ENCODE data around the gene PLA1A.
"Not testable (repeated sequence)": the region's sequence is repeated elsewhere in the genome, so short reads cannot be mapped to it uniquely, and the experiment has no call there.

The PLA1A gene

DNA sequence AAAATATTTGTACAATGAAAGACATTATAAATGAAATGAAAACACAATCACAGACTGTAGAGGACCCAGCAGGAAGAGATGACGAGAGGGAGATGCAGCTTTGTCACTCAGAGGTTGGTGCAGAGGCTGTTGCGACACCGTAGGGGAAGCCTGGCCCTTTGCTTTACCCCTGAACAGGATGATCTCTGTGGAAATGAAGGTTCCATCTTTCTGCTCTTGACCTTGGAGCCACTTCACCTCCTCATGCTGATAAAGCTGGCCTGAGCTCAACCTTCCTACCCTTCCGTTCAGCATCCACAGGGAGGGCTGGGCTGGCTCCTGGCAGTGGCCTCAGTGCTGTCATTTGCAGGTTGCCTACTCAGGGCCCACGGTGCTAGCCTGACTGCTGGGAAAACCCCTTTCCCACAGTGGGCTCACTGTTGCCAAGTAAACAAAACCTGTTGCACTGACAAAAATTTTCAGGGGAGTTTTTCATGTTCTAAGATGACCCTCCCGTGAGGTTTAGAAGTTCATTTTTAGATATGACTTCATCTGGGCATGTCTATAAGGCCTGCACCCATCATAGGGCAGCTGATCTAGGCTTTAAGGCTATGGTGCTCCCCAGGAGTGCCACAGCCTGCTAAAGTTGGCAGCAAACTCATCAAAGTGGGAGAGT, 35.3 kb upstream of the PLA1A start:
- peak; percentile 92 for ATAC-seq
- Mint-ChIP-seq H3K9me3 (no peaks in the 10 kb centered on the region), H3K27ac (peak overlapping the region; percentile 100), H3K36me3 (peaks cover 19% of the 10 kb centered on the region), H3K4me3 (peak overlapping the region; percentile 97), H3K4me1 (peaks cover 57% of the 10 kb centered on the region), H3K27me3 (no peaks in the 10 kb centered on the region)

DNA sequence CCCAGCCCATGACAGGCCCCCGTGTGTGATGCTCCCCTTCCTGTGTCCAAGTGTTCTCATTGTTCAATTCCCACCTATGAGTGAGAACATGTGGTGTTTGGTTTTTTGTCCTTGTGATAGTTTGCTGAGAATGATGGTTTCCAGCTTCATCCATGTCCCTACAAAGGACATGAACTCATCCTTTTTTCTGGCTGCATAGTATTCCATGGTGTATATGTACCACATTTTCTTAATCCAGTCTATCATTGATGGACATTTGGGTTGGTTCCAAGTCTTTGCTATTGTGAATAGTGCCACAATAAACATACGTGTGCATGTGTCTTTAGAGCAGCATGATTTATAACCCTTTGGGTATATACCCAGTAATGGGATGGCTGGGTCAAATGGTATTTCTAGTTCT, 34.4 kb upstream of the PLA1A start:
- not testable (repeated sequence) for H3K9me3 Mint-ChIP-seq, H3K4me3 Mint-ChIP-seq, ATAC-seq, H3K27me3 Mint-ChIP-seq
- Mint-ChIP-seq H3K4me1 (peaks cover 49% of the 10 kb centered on the region), H3K36me3 (peaks cover 16% of the 10 kb centered on the region), H3K27ac (peak overlapping the region; percentile 100)

DNA sequence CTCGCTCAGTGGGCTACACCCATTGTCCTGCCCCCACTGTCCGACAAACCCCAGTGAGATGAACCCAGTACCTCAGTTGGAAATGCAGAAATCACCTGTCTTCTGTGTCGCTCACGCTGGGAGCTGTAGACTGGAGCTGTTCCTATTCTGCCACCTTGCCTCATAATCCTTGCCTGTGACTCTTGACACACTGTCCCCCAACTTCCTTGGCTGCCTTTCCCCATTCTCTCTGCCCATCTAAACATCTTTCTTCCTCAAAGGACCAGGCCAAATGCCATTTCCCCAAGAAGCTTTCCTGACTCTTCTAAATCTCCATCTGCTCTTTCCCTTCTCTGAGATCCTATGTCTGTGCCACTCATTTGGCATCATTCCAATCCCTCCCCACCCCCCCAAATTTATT, 28.5 kb upstream of the PLA1A start:
- peaks cover 25% of the 10 kb centered on the region for H3K4me1 Mint-ChIP-seq
- peaks cover 16% of the 10 kb centered on the region for H3K36me3 Mint-ChIP-seq
- H3K9me3 Mint-ChIP-seq = no peaks in the 10 kb centered on the region
- H3K27me3 Mint-ChIP-seq = no peaks in the 10 kb centered on the region
- ATAC-seq = no peak
- no peak overlapping the region for H3K27ac Mint-ChIP-seq
- no peak overlapping the region for H3K4me3 Mint-ChIP-seq

DNA sequence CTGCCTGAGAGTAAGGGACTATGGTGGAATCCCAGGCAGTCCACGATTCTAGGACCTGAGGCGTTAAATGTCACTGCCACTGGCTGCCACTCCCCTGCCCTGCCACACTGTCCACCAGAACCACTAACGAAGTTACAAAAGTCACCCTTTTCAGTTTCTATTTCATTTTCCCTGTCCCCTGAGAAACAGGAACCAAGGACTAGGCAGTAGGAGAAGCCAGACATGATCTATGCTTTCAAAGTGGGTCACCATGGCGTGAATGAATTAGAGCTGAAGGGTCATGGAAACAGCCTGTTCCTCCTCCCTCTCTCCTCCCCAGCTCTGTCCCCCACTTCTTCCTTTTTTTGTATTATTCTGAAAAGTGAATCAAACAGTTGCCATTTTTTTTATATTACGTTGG, 27.5 kb upstream of the PLA1A start:
- no peaks in the 10 kb centered on the region for H3K27me3 Mint-ChIP-seq
- H3K4me1 Mint-ChIP-seq = peaks cover 20% of the 10 kb centered on the region
- H3K27ac Mint-ChIP-seq = peak overlapping the region; percentile 62
- no peak overlapping the region for H3K4me3 Mint-ChIP-seq
- H3K36me3 Mint-ChIP-seq = peaks cover 16% of the 10 kb centered on the region
- no peaks in the 10 kb centered on the region for H3K9me3 Mint-ChIP-seq
- ATAC-seq = peak; percentile 79

DNA sequence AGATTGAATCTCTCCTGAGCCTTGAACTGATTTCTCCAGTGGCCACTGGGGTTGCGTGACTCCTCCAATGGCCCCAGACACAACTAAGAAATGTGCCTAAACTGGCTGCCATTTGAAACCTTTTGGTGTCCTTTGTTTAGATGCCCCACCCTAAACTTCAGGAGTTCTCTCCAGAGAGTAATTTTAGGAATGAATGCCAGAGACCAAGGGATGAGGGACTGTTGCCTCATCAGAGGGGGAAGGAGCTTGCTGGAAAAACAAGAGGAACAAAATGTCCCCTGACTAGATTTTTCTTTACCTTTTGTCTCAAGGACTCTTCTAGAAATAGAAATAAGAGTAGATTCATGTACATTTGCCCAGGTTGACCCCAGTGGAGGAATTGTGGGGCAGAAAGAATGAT, 26.5 kb upstream of the PLA1A start:
- Mint-ChIP-seq H3K9me3 (no peaks in the 10 kb centered on the region), H3K4me3 (no peak overlapping the region), H3K36me3 (peaks cover 12% of the 10 kb centered on the region), H3K4me1 (peaks cover 13% of the 10 kb centered on the region), H3K27ac (no peak overlapping the region), H3K27me3 (no peaks in the 10 kb centered on the region)
- ATAC-seq = no peak

DNA sequence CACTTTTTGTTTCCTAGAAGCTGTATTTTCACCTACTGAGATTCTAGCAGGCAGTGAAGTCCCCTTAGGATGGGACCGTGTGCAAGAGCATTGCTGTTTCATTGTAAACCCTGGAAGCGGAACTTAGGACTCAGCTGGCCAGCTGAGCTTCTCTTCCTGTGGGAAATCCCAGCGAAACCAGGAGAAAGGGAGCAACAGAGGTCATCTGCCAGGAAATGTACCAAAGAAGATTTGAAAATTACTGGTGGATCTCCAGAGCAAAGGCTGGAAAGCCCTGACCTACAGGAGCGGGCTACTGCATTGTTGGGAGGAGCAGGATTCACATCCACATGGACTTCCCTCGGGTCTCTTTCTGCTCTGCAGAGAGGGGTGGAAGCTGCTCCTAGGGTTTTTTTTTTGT, 26.0 kb upstream of the PLA1A start:
- ATAC-seq = no peak
- H3K9me3 Mint-ChIP-seq = no peaks in the 10 kb centered on the region
- H3K27ac Mint-ChIP-seq = no peak overlapping the region
- peaks cover 9% of the 10 kb centered on the region for H3K4me1 Mint-ChIP-seq
- H3K27me3 Mint-ChIP-seq = no peaks in the 10 kb centered on the region
- peaks cover 9% of the 10 kb centered on the region for H3K36me3 Mint-ChIP-seq
- no peak overlapping the region for H3K4me3 Mint-ChIP-seq

DNA sequence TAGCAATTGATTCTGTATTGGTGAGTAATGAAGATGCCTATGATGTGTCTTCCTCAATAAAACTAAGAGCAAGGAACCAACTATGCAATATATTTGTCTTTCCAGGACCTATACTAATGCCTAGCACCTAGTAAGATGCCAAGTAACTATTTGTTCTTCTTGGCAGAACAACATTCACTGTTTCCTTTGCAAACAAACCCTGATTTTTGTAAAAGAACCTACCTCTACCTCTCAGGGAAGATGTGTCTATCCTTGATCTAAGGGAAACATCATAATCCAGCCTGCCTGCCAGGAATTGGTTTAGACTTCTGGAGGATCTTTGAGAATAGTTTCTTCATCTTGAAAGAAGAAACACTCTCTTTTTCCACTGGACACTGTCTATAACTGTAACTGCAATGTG, 22.2 kb upstream of the PLA1A start:
- H3K4me3 Mint-ChIP-seq = no peak overlapping the region
- H3K27me3 Mint-ChIP-seq = no peaks in the 10 kb centered on the region
- H3K27ac Mint-ChIP-seq = no peak overlapping the region
- H3K36me3 Mint-ChIP-seq = peaks cover 5% of the 10 kb centered on the region
- ATAC-seq = no peak
- no peaks in the 10 kb centered on the region for H3K9me3 Mint-ChIP-seq
- peaks cover 24% of the 10 kb centered on the region for H3K4me1 Mint-ChIP-seq

DNA sequence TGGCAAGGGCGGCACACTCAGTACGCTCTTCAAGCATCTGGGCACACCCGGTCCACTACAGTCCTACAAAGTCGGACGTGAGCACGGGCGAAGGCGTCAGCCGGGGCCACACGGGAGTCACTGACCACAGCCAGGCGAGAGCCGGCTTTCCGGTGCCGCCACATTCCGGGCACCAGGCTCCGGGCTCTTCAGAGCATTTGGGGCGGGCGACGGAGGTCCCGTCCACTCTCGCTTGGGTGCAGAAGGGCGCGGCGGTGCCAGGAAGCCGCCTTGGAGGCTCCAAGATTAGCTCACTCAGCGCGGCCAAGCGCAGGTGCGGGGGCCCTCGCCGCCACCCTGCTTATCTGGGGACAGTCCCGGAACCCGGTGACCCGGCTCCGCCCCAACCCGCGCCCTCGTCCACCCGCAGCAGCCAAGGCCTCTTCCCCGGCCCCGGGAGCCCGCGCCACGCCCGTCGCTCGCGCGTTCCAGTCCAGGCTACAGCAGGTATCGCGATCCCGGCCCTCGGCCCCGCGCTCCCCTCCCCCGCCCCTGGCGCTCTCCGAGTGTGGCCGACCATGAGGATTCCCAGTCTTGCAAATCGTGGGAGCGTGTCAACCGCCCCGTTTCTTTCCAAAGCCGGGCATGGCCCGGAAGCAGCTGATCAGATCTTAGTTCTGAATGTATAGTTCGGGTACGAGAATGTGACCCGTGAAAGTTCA, 18.2 kb upstream of the PLA1A start, which contains the start of gene ADPRH:
ADPRH (plus strand) TSS at position 127 of the 701 bp plus-strand sequence. CDS start 2,678 bp downstream, outside the sequence.
- Mint-ChIP-seq H3K27ac (peak within 1 kb of the TSS; percentile 99), H3K36me3 (peaks cover 13% of the 10 kb centered on the region), H3K4me1 (peaks cover 44% of the 10 kb centered on the region), H3K4me3 (peak within 1 kb of the TSS; percentile 90), H3K9me3 (no peaks in the 10 kb centered on the region), H3K27me3 (no peaks in the 10 kb centered on the region)
- peak; percentile 91 for ATAC-seq

DNA sequence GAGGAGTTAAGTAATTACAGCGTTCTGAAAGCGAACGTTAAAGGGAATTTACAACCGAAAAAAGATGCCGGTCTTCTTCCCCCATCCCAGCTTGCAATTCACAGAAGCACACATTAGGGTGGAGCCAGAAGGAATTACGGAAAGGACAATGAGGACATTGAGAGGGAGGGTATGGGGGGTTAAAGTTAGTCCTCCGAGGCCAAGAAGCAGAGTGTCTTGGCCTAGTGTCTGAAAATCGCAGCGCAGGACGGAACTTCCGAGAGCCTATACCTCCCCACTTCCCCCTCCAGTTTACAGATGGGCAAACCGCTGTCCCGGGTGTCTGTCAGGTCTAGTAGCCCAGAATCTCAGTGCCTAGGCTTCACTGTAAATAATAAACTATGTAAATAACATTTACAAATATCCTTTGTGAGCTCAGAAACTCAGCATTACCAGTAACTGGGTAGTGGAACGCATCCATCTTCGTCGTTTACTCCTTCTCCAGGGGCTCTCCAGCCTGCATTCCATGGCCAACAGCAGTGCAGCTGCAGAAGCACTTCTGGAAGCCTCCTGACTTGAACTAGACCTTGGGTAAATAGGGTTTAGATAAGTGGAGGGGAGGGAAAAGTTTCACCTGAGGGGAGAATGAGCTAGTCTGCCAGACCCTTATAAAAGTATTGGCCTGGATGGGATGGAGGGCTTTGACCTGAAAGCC, 17.5 kb upstream of the PLA1A start:
- peaks cover 44% of the 10 kb centered on the region for H3K4me1 Mint-ChIP-seq
- no peaks in the 10 kb centered on the region for H3K9me3 Mint-ChIP-seq
- ATAC-seq = peak; percentile 85
- no peaks in the 10 kb centered on the region for H3K27me3 Mint-ChIP-seq
- H3K36me3 Mint-ChIP-seq = peaks cover 20% of the 10 kb centered on the region
- H3K4me3 Mint-ChIP-seq = peak overlapping the region; percentile 90
- peak overlapping the region; percentile 99 for H3K27ac Mint-ChIP-seq

DNA sequence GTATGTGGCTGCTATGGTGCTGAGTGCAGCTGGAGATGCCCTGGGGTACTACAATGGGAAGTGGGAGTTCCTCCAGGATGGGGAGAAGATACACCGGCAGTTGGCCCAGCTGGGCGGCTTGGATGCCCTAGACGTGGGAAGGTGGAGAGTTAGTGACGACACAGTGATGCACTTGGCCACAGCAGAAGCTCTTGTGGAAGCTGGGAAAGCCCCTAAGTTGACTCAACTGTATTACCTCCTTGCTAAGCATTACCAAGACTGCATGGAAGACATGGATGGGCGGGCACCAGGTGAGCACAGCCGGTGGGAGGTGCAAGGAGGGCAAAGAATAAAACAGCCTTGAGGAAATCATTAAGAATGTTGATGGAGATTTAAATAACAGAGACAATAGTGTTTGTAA, 15.5 kb upstream of the PLA1A start:
- peaks cover 39% of the 10 kb centered on the region for H3K36me3 Mint-ChIP-seq
- ATAC-seq = peak; percentile 60
- H3K9me3 Mint-ChIP-seq = no peaks in the 10 kb centered on the region
- peaks cover 63% of the 10 kb centered on the region for H3K4me1 Mint-ChIP-seq
- H3K4me3 Mint-ChIP-seq = peak overlapping the region; percentile 32
- no peaks in the 10 kb centered on the region for H3K27me3 Mint-ChIP-seq
- H3K27ac Mint-ChIP-seq = peak overlapping the region; percentile 99

DNA sequence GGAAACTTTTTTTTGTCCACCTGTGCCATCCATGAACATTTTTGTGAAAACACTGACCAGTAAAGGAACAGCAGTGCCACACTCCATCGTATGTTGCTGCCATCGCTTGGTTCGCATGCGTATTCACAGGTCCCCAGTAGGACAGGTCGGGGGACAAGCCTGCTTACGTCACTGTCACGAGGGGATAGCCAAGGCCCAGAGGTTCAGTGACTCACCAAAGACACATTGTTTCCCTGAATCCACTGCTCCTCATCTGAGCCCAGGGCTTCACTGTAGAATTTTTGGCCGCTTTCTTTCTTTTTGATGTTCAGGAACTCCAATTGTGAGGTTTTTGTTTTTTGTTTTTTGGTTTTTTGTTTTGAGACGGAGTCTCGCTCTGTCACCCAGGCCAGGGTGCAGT, 12.5 kb upstream of the PLA1A start:
- no peaks in the 10 kb centered on the region for H3K9me3 Mint-ChIP-seq
- H3K27ac Mint-ChIP-seq = peak overlapping the region; percentile 85
- H3K36me3 Mint-ChIP-seq = peaks cover 59% of the 10 kb centered on the region
- no peaks in the 10 kb centered on the region for H3K27me3 Mint-ChIP-seq
- peak overlapping the region; percentile 29 for H3K4me3 Mint-ChIP-seq
- H3K4me1 Mint-ChIP-seq = peaks cover 72% of the 10 kb centered on the region
- no peak for ATAC-seq

DNA sequence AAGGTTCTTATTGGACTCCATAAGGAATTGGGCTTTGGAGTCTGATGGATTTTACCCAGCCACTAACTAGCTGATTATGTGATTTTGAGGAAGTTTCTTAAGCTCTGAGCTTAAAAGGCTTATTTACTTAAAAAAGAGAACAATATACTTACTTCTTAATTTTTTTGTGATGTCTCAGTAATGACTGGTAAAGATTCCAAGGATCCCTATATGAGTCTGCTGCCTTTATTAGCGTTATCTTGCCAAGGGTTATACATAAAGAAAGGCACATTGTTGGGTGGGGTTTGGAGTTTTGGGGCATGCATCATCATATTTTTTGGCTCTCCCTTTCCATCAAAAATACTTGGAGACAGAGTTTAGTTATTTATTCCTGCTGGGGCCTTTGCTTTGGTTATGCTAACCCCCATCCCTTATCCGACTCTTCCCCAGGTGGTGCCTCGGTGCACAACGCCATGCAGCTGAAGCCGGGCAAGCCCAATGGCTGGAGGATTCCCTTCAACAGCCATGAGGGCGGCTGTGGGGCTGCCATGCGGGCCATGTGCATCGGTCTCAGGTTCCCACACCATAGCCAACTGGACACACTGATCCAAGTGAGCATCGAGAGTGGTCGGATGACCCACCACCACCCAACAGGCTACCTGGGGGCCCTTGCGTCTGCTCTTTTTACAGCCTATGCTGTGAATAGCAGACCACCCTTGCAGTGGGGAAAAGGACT, 11.7 kb upstream of the PLA1A start:
- Mint-ChIP-seq H3K36me3 (peaks cover 67% of the 10 kb centered on the region), H3K9me3 (no peaks in the 10 kb centered on the region), H3K4me1 (peaks cover 66% of the 10 kb centered on the region), H3K4me3 (no peak overlapping the region), H3K27ac (peak overlapping the region; percentile 85), H3K27me3 (no peaks in the 10 kb centered on the region)
- ATAC-seq = no peak

DNA sequence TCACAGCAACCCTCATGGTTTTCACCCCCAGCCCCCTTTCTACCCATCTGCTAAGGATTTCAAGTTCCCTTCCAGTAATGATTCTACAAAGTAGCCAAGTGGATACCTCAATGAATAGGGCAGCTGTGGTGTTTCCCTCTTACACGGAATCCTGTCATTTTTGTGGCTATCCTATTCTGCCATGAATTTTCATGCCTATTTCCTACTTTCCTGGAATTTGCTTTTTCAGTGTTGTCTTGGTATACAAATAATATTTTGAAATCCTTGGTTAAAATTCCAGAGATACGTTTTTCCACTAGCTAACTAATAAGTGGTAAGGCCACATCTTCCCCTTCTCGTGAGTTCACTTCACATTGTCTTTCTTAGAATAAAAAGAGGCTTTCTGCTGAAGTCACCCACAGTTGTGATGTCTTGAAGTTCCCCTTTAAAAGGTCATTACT, 10.9 kb upstream of the PLA1A start:
- Mint-ChIP-seq H3K4me1 (peaks cover 59% of the 10 kb centered on the region), H3K4me3 (peak overlapping the region; percentile 38), H3K27me3 (no peaks in the 10 kb centered on the region), H3K27ac (peak overlapping the region; percentile 85), H3K9me3 (no peaks in the 10 kb centered on the region), H3K36me3 (peaks cover 68% of the 10 kb centered on the region)
- ATAC-seq = peak; percentile 69

DNA sequence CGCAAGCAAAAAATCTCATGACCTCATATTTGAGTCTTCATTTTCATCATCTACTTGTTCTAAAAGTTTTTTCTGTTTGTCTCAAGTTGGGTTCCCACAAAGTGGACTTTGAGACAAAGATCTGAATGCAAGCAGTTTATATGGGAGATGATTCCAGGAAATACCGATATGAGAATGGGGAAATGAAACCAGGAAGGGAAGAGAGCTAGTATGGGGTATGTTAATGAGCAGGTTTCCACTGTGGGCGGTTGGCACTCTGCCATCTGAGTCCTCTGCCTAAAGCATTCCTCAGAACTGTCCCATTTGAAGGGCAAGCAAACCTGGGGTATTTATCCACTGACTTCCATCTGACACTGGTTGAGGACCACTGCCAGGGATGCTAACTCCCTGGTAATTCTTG, 9.6 kb upstream of the PLA1A start:
- ATAC-seq = peak; percentile 83
- Mint-ChIP-seq H3K27ac (peak overlapping the region; percentile 85), H3K4me1 (peaks cover 61% of the 10 kb centered on the region), H3K4me3 (peak overlapping the region; percentile 60), H3K9me3 (no peaks in the 10 kb centered on the region), H3K36me3 (peaks cover 62% of the 10 kb centered on the region), H3K27me3 (no peaks in the 10 kb centered on the region)
